T1000 (cell line): ENCODE results near the gene ROR1.

Experiments
- DNase-seq: peaks from one replicate; lab custom pipeline; 2025; ENCODE audit warnings: mixed read lengths; lab: John Stamatoyannopoulos, UW

Gene ROR1

DNA sequence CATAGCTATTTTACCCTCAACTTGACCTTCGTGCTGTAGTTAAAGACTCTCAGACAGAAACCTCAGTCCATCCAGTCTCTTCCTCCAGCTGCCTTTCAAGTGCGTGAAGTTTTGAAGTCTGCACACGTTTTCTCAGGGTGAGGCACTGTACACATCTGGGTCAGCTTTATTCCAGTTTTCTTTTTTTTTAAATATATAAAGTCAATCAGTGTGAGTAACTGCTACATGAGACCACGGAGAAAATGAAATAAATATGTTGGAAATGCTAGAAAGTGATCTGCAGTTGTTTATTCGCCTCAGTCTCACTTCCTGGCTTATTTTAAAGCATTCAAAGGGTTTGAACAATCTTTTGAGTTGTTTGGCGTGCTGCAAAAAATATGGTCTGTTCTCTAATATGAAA, 135.7 kb downstream of the ROR1 start:
- no peak for DNase-seq

DNA sequence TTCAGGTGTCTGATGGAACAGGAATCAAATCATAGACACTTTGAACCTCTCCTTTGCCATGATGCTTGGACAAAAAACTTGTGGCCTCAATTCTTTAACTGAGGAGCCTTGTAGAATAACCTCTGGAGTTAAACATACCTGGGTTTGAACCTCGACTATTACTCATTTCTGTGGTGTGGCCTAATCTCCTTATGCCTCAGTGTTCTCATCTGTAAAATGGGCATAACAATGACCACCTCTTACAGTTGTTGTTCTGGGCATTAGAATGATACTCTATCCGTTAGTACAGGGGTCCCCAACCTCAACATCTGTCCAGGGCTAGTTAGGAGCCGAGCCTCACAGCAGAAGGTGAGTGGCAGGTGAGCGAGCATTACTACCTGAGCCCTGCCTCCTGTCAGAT, 137.2 kb downstream of the ROR1 start:
- no peak for DNase-seq

DNA sequence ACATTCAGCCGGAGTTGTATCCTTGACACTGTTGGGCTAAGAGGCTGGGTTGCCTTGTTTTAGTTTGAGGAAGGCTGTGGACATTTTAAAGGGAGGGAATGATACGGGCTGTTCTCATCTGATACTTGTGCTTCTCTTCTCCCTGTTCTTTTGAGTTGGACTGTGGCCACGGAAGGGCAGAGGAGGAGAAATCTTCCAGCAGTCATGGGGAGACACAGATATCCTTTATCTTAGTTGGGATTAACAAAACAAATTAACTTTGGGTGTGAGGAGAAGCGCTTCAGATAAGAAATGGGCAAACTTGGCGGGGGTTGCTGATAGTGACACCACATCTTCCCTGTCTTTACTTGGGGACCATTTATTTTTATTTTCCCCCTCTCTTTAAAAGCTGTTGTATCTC, 138.8 kb downstream of the ROR1 start:
- no peak for DNase-seq

DNA sequence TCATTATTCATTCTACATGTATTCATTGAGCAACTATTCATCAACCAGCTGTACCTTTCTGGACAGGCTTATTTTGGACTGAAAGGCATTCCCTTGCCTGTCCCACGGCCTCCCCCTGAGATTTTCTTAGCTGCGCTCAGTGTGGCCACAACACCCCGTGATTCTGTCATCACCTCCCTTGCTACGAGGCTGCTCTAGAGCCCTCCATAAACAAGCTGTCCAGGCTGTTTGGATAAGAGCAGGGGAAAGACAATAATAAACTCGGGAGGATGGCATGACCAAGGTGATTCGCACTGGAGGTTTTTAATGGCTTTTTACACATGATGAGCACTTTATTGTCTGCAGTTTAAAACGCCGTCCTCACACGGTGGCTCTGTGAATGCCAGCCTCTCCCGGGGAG, 139.7 kb downstream of the ROR1 start:
- DNase-seq = no peak

DNA sequence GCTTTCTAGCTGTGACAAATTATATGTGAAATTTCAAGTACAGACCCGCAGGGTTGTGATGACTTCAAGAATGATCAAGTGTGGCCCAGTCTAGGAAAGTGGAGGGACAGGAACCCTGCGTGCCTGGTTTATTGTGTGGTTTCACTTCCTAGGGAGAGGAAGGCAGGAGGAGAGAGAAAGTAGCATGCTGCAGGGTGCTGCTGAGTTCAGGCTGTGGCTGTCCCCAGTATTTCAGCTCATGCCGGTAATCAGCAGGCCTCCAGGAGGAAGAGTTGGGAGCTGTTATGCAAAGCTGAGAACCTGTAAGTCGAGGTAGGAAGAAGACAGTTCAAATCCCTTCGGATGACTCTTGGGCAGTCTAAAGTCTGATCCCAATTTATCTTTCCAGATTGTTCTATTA, 140.4 kb downstream of the ROR1 start:
- no peak for DNase-seq

DNA sequence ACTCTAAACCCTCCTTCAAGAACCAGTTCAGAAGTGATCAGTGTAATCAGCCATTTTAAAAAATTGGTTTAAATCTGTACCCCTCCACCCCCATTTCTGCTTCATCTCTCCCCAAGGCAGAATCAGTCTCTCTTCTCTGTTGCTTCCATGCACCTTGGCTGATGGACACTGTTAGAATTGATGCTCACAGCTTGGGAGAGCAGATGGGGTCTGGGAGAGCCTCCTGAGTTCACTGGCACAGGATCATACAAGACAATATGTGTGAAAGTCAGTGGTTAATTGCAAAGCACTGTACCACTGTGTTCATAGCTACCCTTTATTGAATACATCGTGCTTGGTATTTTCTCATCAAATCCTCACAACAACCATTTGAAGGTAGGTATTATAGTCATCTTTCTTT, 140.9 kb downstream of the ROR1 start:
- DNase-seq = no peak

DNA sequence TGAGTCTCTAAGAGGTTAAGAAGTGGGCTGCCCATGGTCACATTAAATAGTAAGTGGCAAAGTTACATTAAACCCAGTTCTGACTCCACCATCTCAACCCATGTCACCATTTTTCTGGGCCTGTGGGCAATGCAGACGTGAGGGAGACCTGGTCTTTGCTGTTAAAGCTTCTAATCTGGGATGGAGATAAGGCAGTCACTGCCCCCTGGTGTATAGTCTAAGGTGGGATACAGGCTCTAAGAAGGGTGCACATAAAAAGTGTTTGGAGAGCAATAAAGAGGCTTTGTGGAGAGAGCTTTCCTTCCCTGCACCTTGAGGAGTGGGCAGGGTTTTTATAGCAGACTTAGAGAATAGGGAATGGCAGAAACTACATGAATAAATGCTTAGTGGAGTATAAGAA, 141.3 kb downstream of the ROR1 start:
- no peak for DNase-seq

DNA sequence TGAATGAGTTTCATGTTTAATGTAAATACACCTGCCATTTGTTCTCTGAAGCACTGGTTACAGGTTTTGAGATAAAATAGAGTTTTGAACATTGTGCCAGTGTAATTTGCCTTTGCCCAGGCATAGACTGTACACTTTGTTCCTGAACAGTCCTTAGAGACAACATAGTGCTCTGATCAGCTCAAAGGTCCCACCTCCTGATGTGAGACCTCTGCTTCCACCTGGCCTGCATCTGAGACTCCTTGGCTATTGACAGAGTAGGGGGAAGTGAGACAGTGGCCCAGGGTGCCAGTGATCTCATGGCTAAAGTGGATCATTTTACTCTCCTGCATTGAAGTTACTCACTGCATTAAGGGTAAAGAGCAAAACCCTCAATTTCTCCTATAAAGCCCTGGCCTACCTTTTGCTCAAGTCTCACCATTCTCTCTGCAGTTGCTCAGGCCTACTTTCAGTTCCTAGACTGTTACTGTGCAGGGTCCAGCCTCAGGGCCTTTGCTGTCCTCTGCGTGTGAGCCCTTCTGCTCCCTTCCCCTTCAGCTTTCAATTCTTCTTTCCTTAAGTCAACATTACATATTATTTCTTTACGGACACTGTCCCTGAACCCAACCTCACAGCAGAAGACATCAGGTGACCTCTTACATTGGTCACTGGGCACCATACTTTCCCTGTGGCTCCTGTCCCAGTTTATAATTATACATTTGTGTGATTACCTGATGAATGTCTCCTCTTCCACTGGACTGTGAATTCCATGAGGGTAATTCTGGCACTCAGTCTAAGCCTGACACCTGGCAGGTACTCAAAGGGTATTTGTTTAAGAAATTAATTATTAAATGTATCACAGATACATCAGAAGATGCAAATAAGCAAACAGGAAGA, 142.9 kb downstream of the ROR1 start:
- DNase-seq = no peak

DNA sequence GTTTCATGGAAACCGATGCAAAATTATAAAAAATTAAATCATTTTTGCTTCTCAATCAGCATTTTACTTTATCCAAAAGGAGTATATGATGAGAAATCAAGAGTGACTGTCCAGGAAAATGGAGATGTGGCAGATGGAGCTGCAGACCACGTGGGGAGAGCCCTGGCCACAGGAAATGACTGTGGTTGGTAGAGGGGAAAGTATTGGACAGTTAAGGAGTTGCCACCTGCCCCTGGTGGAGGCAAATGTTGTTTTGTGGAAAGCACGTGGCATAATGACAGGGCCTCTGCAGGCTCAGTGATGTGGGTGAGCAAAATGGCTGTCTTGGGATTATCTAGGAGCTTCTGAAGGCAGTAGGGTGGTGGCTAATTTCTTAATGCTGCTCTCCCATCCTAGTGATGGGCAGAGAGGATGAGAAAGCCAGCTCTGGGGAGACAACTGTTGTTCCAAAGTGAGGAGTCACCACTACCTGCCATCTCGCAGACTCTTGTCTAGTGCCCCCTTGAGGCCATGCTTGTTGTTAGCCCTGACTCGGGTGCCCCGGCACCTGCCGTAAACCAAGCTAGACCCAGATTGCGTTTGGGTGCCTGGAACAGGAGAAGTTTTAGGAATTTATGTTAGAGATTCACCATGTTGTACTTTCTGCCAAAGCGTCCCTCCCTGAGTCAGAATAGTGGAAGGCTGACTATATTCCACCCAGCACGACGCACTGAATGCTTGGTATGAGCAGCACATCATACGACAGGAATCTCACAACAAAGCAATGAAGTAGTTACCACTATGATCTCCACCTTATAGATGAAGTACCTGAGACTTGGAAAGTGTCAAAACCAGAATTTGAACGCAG, 144.0 kb downstream of the ROR1 start:
- no peak for DNase-seq

DNA sequence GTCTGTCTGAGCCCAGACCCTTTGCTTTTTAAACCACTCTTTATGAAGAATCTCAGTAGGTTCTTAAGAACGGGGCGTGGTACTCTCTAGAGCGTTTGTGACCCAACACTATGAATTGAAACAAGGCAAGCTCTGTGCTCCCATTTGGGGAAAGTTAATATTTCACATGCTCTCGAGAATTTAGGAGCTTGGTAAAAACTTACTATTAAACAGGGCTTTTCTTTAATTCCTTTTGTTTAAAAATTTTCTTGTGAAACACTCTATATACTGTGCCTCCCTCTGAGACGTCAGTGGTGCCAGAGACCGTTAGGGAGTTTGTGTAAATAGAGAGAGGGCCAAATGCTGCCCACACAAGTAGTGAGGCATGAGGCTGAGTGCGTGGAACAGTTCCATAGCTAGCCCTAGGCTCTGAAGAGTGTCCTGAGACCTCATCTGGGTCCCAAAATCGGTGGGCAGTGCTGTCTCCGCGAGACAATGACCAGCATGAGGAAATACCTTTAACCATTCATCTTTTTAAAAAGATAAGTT, 144.7 kb downstream of the ROR1 start:
- DNase-seq = no peak

DNA sequence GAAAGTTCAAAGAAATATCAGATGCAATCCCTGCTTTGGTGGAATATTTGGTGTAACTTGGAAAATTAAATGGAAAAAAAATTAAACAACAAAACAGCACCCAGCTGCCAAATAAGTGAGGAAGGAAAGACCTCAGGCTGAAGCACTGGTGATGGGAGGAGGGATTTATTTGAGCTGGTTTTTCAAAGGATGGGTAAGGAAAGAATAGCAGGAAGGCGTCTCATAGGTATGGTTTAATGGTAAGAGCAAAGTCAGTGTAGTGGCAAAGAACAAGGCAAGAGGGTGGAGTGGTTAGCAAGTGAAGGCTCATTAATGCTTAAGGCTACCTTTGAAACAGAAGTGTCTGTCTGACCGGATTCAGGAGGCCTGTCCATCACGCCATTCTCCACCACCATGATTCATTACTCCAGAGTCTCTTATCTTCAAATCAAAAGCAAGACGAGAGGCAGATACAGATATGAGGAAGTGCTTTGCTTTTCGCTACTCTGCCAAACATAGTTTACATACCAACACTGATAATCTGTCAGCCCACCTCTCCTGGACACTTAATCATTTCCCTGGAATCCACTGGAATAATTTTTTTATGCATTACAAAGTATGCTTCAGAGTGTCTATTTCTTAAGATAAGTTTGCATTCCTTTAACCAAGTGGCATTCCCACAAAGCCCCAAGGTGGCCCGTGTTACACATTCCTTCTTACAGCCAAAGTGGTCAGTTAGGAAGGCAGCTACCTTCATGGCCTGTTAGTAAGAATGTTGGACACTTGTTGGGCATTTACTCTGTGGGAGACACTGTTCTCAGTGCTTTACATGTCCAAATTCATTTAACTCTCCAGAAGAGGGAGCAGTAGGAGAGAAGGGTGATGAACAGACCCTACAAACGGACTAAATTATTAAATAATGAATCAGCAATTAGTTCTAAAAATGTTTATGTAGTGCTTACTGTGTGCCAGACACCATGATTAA, 146.6 kb downstream of the ROR1 start:
- peak; percentile 33 for DNase-seq

DNA sequence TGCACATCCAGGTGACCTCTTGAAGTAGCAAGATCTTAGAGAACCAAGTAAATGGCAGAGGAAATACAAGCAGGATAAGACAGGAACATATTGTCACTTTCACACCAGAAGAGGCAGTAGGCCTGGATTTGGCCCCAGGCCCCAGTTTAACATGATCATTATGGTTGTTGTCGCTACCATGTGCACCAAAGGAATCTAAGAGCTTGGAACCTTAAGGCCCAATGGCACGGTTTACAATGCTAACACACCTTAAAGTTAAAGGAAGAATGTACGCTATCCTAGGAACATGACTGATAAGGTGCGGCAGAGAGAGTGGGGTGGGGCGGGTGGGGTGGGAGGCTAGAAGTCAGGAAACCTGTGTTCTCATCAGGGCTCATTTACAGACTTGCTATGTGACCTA, 147.5 kb downstream of the ROR1 start:
- no peak for DNase-seq

DNA sequence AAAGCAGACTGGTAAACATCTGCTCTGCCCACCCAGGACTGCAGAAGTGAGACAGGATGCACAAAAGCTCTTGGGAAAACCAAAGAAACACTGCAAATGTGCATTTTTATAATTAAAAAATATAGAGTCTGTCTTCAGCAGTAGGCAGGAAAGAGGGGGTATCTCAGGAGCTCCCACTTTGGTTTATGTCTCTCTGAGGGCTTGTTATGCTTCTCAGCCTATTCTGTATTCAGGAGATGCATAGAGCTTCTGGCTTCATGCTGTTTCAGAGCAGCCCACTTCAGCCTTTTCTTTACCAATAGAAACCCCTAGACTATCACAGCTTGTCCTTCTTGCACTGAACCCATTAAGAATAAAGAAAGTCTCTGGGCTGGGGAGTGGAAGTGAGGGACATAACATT, 148.0 kb downstream of the ROR1 start:
- no peak for DNase-seq

DNA sequence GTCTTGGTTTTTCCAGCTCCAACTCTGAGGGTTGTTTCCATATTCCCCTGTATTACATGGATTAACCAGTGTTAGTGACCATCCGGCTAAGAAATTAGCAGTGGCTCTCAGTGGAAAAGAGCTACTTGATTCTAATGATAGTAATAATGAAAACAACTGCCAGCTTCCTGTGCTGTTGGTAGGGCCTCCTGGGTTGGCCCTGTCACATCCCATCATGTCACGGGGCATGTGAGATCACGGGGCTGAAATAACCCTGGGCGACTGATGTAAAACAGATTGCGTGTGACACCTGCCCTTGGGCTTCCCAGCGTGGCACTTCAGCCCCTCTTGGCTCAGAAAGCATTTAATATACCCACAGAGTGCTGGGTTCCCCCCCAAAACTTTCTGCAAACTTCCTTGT, 149.0 kb downstream of the ROR1 start:
- DNase-seq = no peak

DNA sequence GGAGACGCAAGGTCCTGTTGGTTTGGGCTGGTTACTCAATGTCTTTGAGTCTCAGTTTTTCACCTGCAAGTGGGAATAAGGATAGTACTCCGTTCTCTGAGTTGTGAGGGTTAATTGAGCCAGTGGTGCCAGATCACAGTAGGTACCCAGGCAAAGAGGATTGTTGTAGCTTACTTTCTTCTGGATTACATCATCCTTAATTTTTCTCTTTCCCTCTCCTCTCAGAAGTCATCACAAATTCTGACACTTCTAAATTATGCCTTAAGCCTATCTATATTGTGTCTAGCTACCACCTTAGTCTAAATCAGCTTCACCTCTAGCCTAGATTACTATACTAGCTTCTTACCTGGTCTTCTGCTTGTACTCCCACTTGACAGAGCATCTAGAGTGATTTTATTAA, 149.5 kb downstream of the ROR1 start:
- DNase-seq = no peak

DNA sequence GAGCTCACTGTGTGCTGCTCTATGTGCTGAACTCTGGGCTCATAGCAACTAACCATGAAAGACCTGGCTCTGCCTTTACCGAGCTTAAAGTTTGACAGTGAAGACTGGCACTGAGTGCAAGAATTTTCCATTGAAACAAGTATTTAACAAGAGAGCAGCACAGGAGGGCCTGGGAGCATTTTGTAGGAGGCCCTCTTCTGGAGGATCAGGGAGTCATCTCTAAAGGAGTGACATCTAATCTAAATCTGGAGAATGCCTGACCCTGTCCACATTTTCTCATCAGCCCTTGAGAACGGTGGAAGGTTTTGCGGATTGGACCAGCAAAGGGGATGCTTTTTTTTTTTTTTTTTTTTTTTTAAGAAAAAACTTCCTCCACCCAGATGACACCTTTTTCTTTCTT, 150.8 kb downstream of the ROR1 start:
- DNase-seq = no peak

DNA sequence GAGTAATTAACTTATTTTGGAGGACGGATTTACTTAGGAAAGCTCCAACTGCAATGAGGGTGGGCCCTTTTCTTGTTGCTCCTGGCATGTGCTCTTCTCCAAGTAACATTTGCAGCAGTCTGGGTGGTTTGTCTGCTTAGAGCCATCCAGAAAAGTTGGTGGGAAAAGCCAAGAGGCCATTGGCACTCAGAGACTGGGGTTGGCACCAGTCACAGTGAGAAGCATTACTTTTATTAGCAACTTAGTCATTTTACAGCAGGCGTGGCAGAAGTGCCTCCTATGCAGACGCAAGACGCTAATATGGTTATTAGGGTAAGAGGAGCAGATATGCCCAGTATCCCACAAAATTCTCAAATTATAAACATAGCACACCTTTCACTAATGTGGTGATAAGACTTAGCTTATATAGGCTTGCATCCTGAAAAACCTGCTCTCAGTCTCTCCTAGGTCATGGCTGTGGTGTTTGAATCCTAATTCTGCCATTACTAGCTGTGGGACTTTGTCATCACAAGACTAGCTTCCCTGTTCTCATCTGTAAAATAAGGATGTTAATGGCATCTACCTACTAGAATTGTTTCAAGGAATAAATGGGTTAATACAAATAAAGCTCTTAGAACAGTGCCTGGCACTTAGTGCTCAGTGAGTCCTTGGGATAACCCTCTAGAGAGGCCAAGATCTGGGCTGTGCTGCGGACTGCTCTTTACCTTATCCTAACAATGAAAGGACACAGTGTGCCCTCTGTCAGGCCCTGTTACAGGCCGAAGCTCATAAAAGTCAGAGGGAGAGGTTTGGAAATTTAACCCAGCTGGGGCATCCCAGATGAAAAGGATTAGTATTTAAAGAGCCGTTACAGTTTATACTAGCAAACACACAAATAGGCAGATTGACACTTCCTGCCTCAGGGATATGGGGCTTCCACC, 154.6 kb downstream of the ROR1 start:
- no peak for DNase-seq

DNA sequence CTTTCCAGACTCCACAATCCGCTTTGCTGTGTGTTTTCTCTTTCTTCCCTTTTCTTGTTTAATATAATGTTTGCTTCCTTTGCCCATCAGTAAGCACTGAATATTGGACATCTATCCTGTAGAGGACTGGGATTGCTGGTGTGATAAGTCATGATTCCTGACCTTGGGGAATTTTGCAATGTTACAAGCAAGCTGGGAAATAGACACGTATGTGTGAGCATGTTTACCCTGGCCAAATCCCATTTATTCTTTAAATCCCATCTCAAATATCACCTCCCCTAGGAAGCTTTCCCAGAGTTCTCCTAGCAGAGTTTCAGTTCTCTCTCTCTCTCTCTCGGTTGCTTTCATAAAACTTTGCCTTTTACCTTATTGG, 155.3 kb downstream of the ROR1 start:
- no peak for DNase-seq

DNA sequence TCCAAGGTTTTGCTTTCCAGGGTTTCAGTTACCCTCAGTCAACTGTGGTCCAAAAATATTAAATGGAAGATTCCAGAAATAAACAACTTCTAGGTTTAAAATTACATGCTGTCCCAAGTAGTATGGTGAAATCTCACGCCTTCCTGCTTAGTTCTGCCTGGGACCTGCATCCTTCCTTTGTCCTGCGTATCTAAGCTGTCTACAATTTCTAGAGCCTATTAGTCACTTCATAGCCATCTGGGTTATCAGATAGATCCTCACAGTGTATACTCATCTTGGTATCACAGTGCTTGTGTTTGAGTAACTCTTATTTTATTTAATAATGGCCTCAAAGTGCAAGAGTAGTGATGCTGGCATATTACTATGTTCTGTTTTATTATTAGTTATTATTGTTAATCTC, 157.7 kb downstream of the ROR1 start:
- DNase-seq = no peak

DNA sequence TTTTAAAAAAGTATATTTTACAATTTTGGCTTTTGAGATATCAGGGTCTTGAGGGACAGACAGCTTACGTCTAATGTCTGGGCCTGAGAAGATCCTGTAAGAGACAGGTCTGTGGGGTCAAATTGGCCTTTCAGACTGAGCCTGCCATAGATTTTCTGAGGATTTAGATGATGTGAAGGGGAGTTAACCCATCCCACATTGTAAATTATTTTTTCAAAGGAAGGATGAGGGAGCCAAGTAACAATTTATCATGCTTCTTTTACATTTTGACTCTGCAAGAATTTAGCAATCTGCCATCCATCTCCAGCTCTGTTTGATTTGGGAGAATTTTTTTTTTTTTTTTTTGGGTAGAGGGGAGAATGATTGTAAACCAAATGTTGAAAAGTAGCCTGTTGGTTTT, 160.9 kb downstream of the ROR1 start:
- no peak for DNase-seq

DNA sequence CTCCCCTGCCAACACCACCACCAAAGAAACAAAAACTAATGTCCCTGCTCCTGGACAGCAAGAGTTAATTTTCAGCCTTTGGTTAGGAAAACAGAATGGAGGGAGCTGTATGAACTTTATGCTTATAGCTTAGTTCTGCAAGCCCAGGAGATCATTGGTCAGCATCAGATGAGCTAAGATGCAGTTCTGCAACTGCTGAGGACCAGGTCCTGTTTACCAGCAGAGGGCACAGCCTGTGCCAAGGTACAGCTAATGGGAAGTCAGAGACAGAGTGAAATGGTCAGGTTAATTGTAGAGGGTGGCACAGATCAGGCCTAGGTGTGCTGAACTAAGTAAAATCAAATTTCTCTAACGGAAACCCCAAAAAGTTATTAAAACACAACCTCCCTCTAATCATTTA, 161.3 kb downstream of the ROR1 start:
- DNase-seq = no peak
